ENCODE measurements around the gene ROBO3. TPM values are rescaled to one million over a fixed set of nuclear protein-coding genes. Genes with fewer than 3 reads are reported as not detected.

Gene ROBO3
- total and polyA plus RNA-seq, 4 donors: 2.1 to 63.0 (median 17.7) TPM

GRCh38 chr11:124890683-124891372 lies 25.6 kb downstream of the ROBO3 start:
- Histone ChIP-seq H3K4me1 (ENCODE audit: control insufficient read depth in 1 of 2, insufficient read depth in 2 of 2, low read length in 2 of 2) (no peaks in the 10 kb centered on the region), H3K9me3 (ENCODE audit: control insufficient read depth, low read length) (no peaks in the 10 kb centered on the region), H3K27ac (ENCODE audit: low read depth in 1 of 2, low read length in 2 of 2) (no peak overlapping the region), H3K4me3 (ENCODE audit: low read length in 2 of 2) (no peak overlapping the region), H3K27me3 (ENCODE audit: control insufficient read depth in 1 of 2, insufficient read depth in 2 of 2, low read length in 1 of 2) (no peaks in the 10 kb centered on the region), H3K36me3 (ENCODE audit: control insufficient read depth in 1 of 2, insufficient read depth in 2 of 2, low read length in 1 of 2) (no peaks in the 10 kb centered on the region)
- DNase-seq (no peak), ATAC-seq (ENCODE audit: low FRiP score) (no peak)
- intact Hi-C loops (cut with DNase I): no loop called here
- WGBS, 2 donors: 84% methylated on average over 9 of the region's 9 CpGs

GRCh38 chr11:124891373-124891861 lies 26.2 kb downstream of the ROBO3 start:
- Histone ChIP-seq H3K27me3 (ENCODE audit: control insufficient read depth in 1 of 2, insufficient read depth in 2 of 2, low read length in 1 of 2) (no peaks in the 10 kb centered on the region), H3K4me3 (ENCODE audit: low read length in 2 of 2) (no peak overlapping the region), H3K27ac (ENCODE audit: low read depth in 1 of 2, low read length in 2 of 2) (no peak overlapping the region), H3K9me3 (ENCODE audit: control insufficient read depth, low read length) (no peaks in the 10 kb centered on the region), H3K4me1 (ENCODE audit: control insufficient read depth in 1 of 2, insufficient read depth in 2 of 2, low read length in 2 of 2) (no peaks in the 10 kb centered on the region), H3K36me3 (ENCODE audit: control insufficient read depth in 1 of 2, insufficient read depth in 2 of 2, low read length in 1 of 2) (no peaks in the 10 kb centered on the region)
- DNase-seq (no peak), ATAC-seq (ENCODE audit: low FRiP score) (peak; percentile 26)
- 25 to 28% methylated on average over 12 of the region's 12 CpGs for WGBS, 2 donors
- intact Hi-C loops (cut with DNase I): no loop called here

GRCh38 chr11:124892146-124892545 lies 26.9 kb downstream of the ROBO3 start:
- Histone ChIP-seq H3K27me3 (ENCODE audit: control insufficient read depth in 1 of 2, insufficient read depth in 2 of 2, low read length in 1 of 2) (no peaks in the 10 kb centered on the region), H3K36me3 (ENCODE audit: control insufficient read depth in 1 of 2, insufficient read depth in 2 of 2, low read length in 1 of 2) (no peaks in the 10 kb centered on the region), H3K4me1 (ENCODE audit: control insufficient read depth in 1 of 2, insufficient read depth in 2 of 2, low read length in 2 of 2) (no peaks in the 10 kb centered on the region), H3K27ac (ENCODE audit: low read depth in 1 of 2, low read length in 2 of 2) (no peak overlapping the region), H3K4me3 (ENCODE audit: low read length in 2 of 2) (no peak overlapping the region), H3K9me3 (ENCODE audit: control insufficient read depth, low read length) (no peaks in the 10 kb centered on the region)
- intact Hi-C loops (cut with DNase I): no loop called here
- 87 to 92% methylated on average over 2 of the region's 2 CpGs for WGBS, 2 donors
- DNase-seq: no peak
- ATAC-seq (ENCODE audit: low FRiP score): no peak

- Histone ChIP-seq H3K4me1 (ENCODE audit: control insufficient read depth in 1 of 2, insufficient read depth in 2 of 2, low read length in 2 of 2) (no peaks in the 10 kb centered on the region), H3K36me3 (ENCODE audit: control insufficient read depth in 1 of 2, insufficient read depth in 2 of 2, low read length in 1 of 2) (no peaks in the 10 kb centered on the region), H3K27ac (ENCODE audit: low read depth in 1 of 2, low read length in 2 of 2) (no peak overlapping the region), H3K27me3 (ENCODE audit: control insufficient read depth in 1 of 2, insufficient read depth in 2 of 2, low read length in 1 of 2) (no peaks in the 10 kb centered on the region), H3K4me3 (ENCODE audit: low read length in 2 of 2) (no peak overlapping the region), H3K9me3 (ENCODE audit: control insufficient read depth, low read length) (no peaks in the 10 kb centered on the region)
- DNase-seq (no peak), ATAC-seq (ENCODE audit: low FRiP score) (no peak)
- 90 to 91% methylated on average over 9 of the region's 9 CpGs for WGBS, 2 donors
- intact Hi-C loops (cut with DNase I): no loop called here
Observed at GRCh38 chr11:124892750-124893454, 27.7 kb downstream of the ROBO3 start.

GRCh38 chr11:124893781-124894401 lies 28.7 kb downstream of the ROBO3 start:
- ATAC-seq (ENCODE audit: low FRiP score): no peak
- 91 to 92% methylated on average over 14 of the region's 14 CpGs for WGBS, 2 donors
- Histone ChIP-seq H3K27me3 (ENCODE audit: control insufficient read depth in 1 of 2, insufficient read depth in 2 of 2, low read length in 1 of 2) (no peaks in the 10 kb centered on the region), H3K4me3 (ENCODE audit: low read length in 2 of 2) (no peak overlapping the region), H3K4me1 (ENCODE audit: control insufficient read depth in 1 of 2, insufficient read depth in 2 of 2, low read length in 2 of 2) (no peaks in the 10 kb centered on the region), H3K9me3 (ENCODE audit: control insufficient read depth, low read length) (no peaks in the 10 kb centered on the region), H3K27ac (ENCODE audit: low read depth in 1 of 2, low read length in 2 of 2) (no peak overlapping the region), H3K36me3 (ENCODE audit: control insufficient read depth in 1 of 2, insufficient read depth in 2 of 2, low read length in 1 of 2) (no peaks in the 10 kb centered on the region)
- DNase-seq: no peak
- intact Hi-C loops (cut with DNase I): no loop called here

GRCh38 chr11:124894606-124895430 lies 29.6 kb downstream of the ROBO3 start:
- WGBS, 2 donors: 87% methylated on average over 4 of the region's 4 CpGs
- H3K4me3 ChIP-seq (ENCODE audit: low read length in 2 of 2): no peak overlapping the region
- ATAC-seq (ENCODE audit: low FRiP score) (no peak), DNase-seq (no peak)
- no peaks in the 10 kb centered on the region for H3K9me3 ChIP-seq (ENCODE audit: control insufficient read depth, low read length)
- intact Hi-C loops (cut with DNase I): no loop called here
- H3K27ac ChIP-seq (ENCODE audit: low read depth in 1 of 2, low read length in 2 of 2): no peak overlapping the region
- no peaks in the 10 kb centered on the region for H3K4me1 ChIP-seq (ENCODE audit: control insufficient read depth in 1 of 2, insufficient read depth in 2 of 2, low read length in 2 of 2)
- no peaks in the 10 kb centered on the region for H3K36me3 ChIP-seq (ENCODE audit: control insufficient read depth in 1 of 2, insufficient read depth in 2 of 2, low read length in 1 of 2)
- H3K27me3 ChIP-seq (ENCODE audit: control insufficient read depth in 1 of 2, insufficient read depth in 2 of 2, low read length in 1 of 2): no peaks in the 10 kb centered on the region

- H3K4me3 ChIP-seq (ENCODE audit: low read length in 2 of 2): no peak overlapping the region
- no peaks in the 10 kb centered on the region for H3K36me3 ChIP-seq (ENCODE audit: control insufficient read depth in 1 of 2, insufficient read depth in 2 of 2, low read length in 1 of 2)
- H3K27ac ChIP-seq (ENCODE audit: low read depth in 1 of 2, low read length in 2 of 2): no peak overlapping the region
- H3K9me3 ChIP-seq (ENCODE audit: control insufficient read depth, low read length): no peaks in the 10 kb centered on the region
- ATAC-seq (ENCODE audit: low FRiP score): no peak
- 93% methylated on average over 20 of the region's 20 CpGs for WGBS, 2 donors
- intact Hi-C loops (cut with DNase I): no loop called here
- no peaks in the 10 kb centered on the region for H3K4me1 ChIP-seq (ENCODE audit: control insufficient read depth in 1 of 2, insufficient read depth in 2 of 2, low read length in 2 of 2)
- H3K27me3 ChIP-seq (ENCODE audit: control insufficient read depth in 1 of 2, insufficient read depth in 2 of 2, low read length in 1 of 2): no peaks in the 10 kb centered on the region
- no peak for DNase-seq
Observed at GRCh38 chr11:124895471-124895971, 30.3 kb downstream of the ROBO3 start.

GRCh38 chr11:124896071-124896750 lies 31.0 kb downstream of the ROBO3 start:
- DNase-seq: no peak
- no peaks in the 10 kb centered on the region for H3K36me3 ChIP-seq (ENCODE audit: control insufficient read depth in 1 of 2, insufficient read depth in 2 of 2, low read length in 1 of 2)
- no peaks in the 10 kb centered on the region for H3K4me1 ChIP-seq (ENCODE audit: control insufficient read depth in 1 of 2, insufficient read depth in 2 of 2, low read length in 2 of 2)
- 92 to 93% methylated on average over 15 to 16 of the region's 16 CpGs for WGBS, 2 donors
- ATAC-seq (ENCODE audit: low FRiP score): no peak
- no peak overlapping the region for H3K27ac ChIP-seq (ENCODE audit: low read depth in 1 of 2, low read length in 2 of 2)
- H3K9me3 ChIP-seq (ENCODE audit: control insufficient read depth, low read length): no peaks in the 10 kb centered on the region
- no peak overlapping the region for H3K4me3 ChIP-seq (ENCODE audit: low read length in 2 of 2)
- no peaks in the 10 kb centered on the region for H3K27me3 ChIP-seq (ENCODE audit: control insufficient read depth in 1 of 2, insufficient read depth in 2 of 2, low read length in 1 of 2)
- intact Hi-C loops (cut with DNase I): no loop called here
